Gastroesophageal sphincter (tissue), 3 donors: ENCODE measurements around the gene LIN37.

Experiments used
- CTCF ChIP-seq, 4 experiments: fragments of 200-600 bp in 2 of 4; fragments of 450-650 bp in 2 of 4; sonication (generic) in 1 of 4; IDR thresholded peaks; one replicate each; pipeline ENCODE4 v1.5.1; 2017 to 2019; ENCODE audit warnings: antibody characterized with exemption in 4 of 4, mild to moderate bottlenecking in 2 of 4, moderate library complexity in 2 of 4
- POLR2A ChIP-seq, 2 donors: fragments of 450-650 bp; IDR thresholded peaks; one replicate each; pipeline ENCODE4 v1.6.1; 2017; ENCODE audit warnings: antibody characterized with exemption in 2 of 2, mild to moderate bottlenecking in 2 of 2, moderate library complexity in 1 of 2
- POLR2AphosphoS5 ChIP-seq: sonication (generic); formaldehyde crosslinking; IDR thresholded peaks from one replicate; pipeline ENCODE4 v1.6.1; 2017; ENCODE audit warnings: antibody characterized with exemption

GRCh38 chr19:35746087-35746462, 2.3 kb upstream of the LIN37 start:
- TF ChIP-seq CTCF (IDR thresholded peaks at IDR 0.05) (no peak), POLR2AphosphoS5 (no peak), POLR2A (IDR thresholded peaks at IDR 0.05) (no peak)
